ENCODE measurements around the gene ATP8A2. TPM values are rescaled to one million over a fixed set of nuclear protein-coding genes. Genes with fewer than 3 reads are reported as not detected.

ATP8A2 gene
- polyA plus RNA-seq, 1 donor from 2014 or later: 11.9 TPM

- H2AFZ ChIP-seq (ENCODE audit: low read depth, low read length): no peak overlapping the region
- H4K20me1 ChIP-seq (ENCODE audit: insufficient read depth): no peaks in the 10 kb centered on the region
- H3K9me3 ChIP-seq (ENCODE audit: low read length): no peaks in the 10 kb centered on the region
- H3K4me3 ChIP-seq (ENCODE audit: low read length): no peak overlapping the region
- H3K79me2 ChIP-seq (replicated peaks; ENCODE audit: insufficient read depth, low read length): no peaks in the 10 kb centered on the region
- no peak for TF ChIP-seq TAF1 (IDR thresholded peaks at IDR 0.05; ENCODE audit: low read depth)
- no peak overlapping the region for H3K4me2 ChIP-seq (ENCODE audit: low read length)
- no peaks in the 10 kb centered on the region for H3K9me2 ChIP-seq (ENCODE audit: insufficient read depth, low read length)
- H3K9ac ChIP-seq (ENCODE audit: low read length): no peak overlapping the region
- no peaks in the 10 kb centered on the region for H3K27me3 ChIP-seq (ENCODE audit: insufficient read depth, low read depth, low read length)
- H3K36me3 ChIP-seq (ENCODE audit: insufficient read depth, low read length): no peaks in the 10 kb centered on the region
- no peak overlapping the region for H3K27ac ChIP-seq (ENCODE audit: low read length)
- no peaks in the 10 kb centered on the region for H3F3A ChIP-seq (ENCODE audit: insufficient read depth, low read length, poor library complexity, severe bottlenecking)
Observed at GRCh38 chr13:25717666-25718197, 346.0 kb downstream of the ATP8A2 start.

GRCh38 chr13:25719666-25720065, 347.9 kb downstream of the ATP8A2 start:
- no peak for TF ChIP-seq EP300 (conservative IDR thresholded peaks at IDR 0.05; ENCODE audit: poor library complexity, severe bottlenecking)
- Histone ChIP-seq H3K36me3 (ENCODE audit: insufficient read depth, low read length) (no peaks in the 10 kb centered on the region), H3F3A (ENCODE audit: insufficient read depth, low read length, poor library complexity, severe bottlenecking) (no peaks in the 10 kb centered on the region), H2AFZ (ENCODE audit: low read depth, low read length) (no peak overlapping the region), H3K9me2 (ENCODE audit: insufficient read depth, low read length) (no peaks in the 10 kb centered on the region), H3K79me2 (replicated peaks; ENCODE audit: insufficient read depth, low read length) (no peaks in the 10 kb centered on the region), H4K20me1 (ENCODE audit: insufficient read depth) (no peaks in the 10 kb centered on the region), H3K27me3 (ENCODE audit: insufficient read depth, low read depth, low read length) (no peaks in the 10 kb centered on the region), H3K4me2 (ENCODE audit: low read length) (no peak overlapping the region), H3K9ac (ENCODE audit: low read length) (no peak overlapping the region), H3K27ac (ENCODE audit: low read length) (no peak overlapping the region), H3K4me3 (ENCODE audit: low read length) (no peak overlapping the region), H3K9me3 (ENCODE audit: low read length) (no peaks in the 10 kb centered on the region)

GRCh38 chr13:25722893-25723292, 351.1 kb downstream of the ATP8A2 start:
- TF ChIP-seq, protein P1, sequence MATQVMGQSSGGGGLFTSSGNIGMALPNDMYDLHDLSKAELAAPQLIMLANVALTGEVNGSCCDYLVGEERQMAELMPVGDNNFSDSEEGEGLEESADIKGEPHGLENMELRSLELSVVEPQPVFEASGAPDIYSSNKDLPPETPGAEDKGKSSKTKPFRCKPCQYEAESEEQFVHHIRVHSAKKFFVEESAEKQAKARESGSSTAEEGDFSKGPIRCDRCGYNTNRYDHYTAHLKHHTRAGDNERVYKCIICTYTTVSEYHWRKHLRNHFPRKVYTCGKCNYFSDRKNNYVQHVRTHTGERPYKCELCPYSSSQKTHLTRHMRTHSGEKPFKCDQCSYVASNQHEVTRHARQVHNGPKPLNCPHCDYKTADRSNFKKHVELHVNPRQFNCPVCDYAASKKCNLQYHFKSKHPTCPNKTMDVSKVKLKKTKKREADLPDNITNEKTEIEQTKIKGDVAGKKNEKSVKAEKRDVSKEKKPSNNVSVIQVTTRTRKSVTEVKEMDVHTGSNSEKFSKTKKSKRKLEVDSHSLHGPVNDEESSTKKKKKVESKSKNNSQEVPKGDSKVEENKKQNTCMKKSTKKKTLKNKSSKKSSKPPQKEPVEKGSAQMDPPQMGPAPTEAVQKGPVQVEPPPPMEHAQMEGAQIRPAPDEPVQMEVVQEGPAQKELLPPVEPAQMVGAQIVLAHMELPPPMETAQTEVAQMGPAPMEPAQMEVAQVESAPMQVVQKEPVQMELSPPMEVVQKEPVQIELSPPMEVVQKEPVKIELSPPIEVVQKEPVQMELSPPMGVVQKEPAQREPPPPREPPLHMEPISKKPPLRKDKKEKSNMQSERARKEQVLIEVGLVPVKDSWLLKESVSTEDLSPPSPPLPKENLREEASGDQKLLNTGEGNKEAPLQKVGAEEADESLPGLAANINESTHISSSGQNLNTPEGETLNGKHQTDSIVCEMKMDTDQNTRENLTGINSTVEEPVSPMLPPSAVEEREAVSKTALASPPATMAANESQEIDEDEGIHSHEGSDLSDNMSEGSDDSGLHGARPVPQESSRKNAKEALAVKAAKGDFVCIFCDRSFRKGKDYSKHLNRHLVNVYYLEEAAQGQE (IDR thresholded peaks at IDR 0.05; ENCODE audit: borderline replicate concordance): no peak
- no peak for TF ChIP-seq MXI1 (conservative IDR thresholded peaks at IDR 0.05; ENCODE audit: poor library complexity, severe bottlenecking)
- no peak for TF ChIP-seq SMC3 (conservative IDR thresholded peaks at IDR 0.05; ENCODE audit: poor library complexity)
- TF ChIP-seq CTCF (IDR thresholded peaks at IDR 0.05; ENCODE audit: poor library complexity, severe bottlenecking): no peak
- TF ChIP-seq TAF1 (IDR thresholded peaks at IDR 0.05; ENCODE audit: low read depth): no peak
- TF ChIP-seq POLR2AphosphoS5 (IDR thresholded peaks at IDR 0.05): no peak
- TF ChIP-seq EP300 (conservative IDR thresholded peaks at IDR 0.05; ENCODE audit: poor library complexity, severe bottlenecking): no peak
- no peak for TF ChIP-seq RAD21 (conservative IDR thresholded peaks at IDR 0.05)
- TF ChIP-seq EZH2 (IDR thresholded peaks at IDR 0.05; ENCODE audit: borderline replicate concordance, insufficient read depth, low read length, poor library complexity, severe bottlenecking): no peak
- Histone ChIP-seq H4K20me1 (ENCODE audit: insufficient read depth) (no peaks in the 10 kb centered on the region), H3K27me3 (ENCODE audit: insufficient read depth, low read depth, low read length) (no peaks in the 10 kb centered on the region), H2AFZ (ENCODE audit: low read depth, low read length) (no peak overlapping the region), H3K27ac (ENCODE audit: low read length) (no peak overlapping the region), H3K36me3 (ENCODE audit: insufficient read depth, low read length) (no peaks in the 10 kb centered on the region), H3K9me3 (ENCODE audit: low read length) (no peaks in the 10 kb centered on the region), H3K79me2 (replicated peaks; ENCODE audit: insufficient read depth, low read length) (no peaks in the 10 kb centered on the region), H3K9me2 (ENCODE audit: insufficient read depth, low read length) (no peaks in the 10 kb centered on the region), H3K9ac (ENCODE audit: low read length) (no peak overlapping the region), H3F3A (ENCODE audit: insufficient read depth, low read length, poor library complexity, severe bottlenecking) (no peaks in the 10 kb centered on the region), H3K4me2 (ENCODE audit: low read length) (no peak overlapping the region), H3K4me3 (ENCODE audit: low read length) (no peak overlapping the region)
